Testis (tissue), 2 donors: ENCODE results near the gene RAPGEF5.

ENCODE experiments used
- POLR2A ChIP-seq: fragments of 450-650 bp; IDR thresholded peaks from one replicate; pipeline ENCODE4 v1.6.1; 2017; ENCODE audit warnings: antibody characterized with exemption, mild to moderate bottlenecking, moderate library complexity
- TF ChIP-seq, protein P1 (sequence below), 3 experiments: fragments of 450-650 bp in 2 of 3; fragments of 200-600 bp in 1 of 3; sonication (generic) in 1 of 3; IDR thresholded peaks; one replicate each; pipeline ENCODE4 v1.5.1; 2016 to 2019; ENCODE audit warnings: antibody characterized with exemption in 3 of 3, mild to moderate bottlenecking in 2 of 3, moderate library complexity in 1 of 3

- TF ChIP-seq, protein P1, sequence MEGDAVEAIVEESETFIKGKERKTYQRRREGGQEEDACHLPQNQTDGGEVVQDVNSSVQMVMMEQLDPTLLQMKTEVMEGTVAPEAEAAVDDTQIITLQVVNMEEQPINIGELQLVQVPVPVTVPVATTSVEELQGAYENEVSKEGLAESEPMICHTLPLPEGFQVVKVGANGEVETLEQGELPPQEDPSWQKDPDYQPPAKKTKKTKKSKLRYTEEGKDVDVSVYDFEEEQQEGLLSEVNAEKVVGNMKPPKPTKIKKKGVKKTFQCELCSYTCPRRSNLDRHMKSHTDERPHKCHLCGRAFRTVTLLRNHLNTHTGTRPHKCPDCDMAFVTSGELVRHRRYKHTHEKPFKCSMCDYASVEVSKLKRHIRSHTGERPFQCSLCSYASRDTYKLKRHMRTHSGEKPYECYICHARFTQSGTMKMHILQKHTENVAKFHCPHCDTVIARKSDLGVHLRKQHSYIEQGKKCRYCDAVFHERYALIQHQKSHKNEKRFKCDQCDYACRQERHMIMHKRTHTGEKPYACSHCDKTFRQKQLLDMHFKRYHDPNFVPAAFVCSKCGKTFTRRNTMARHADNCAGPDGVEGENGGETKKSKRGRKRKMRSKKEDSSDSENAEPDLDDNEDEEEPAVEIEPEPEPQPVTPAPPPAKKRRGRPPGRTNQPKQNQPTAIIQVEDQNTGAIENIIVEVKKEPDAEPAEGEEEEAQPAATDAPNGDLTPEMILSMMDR (IDR thresholded peaks at IDR 0.05), result no peak
- no peak for TF ChIP-seq POLR2A
These were observed 36.5 kb downstream of the RAPGEF5 start for GRCh38 chr7:22320416-22320815.
